Thyroid gland (tissue), 4 donors: ENCODE data around the gene EIF4H. TPM values are rescaled to one million over a fixed set of nuclear protein-coding genes. Genes with fewer than 3 reads are reported as not detected.

ENCODE experiments used
- DNase-seq, 2 donors: peaks; one replicate each; pipeline ENCODE4 v3.0.0-alpha.2; 2019
- H3K27ac ChIP-seq, 3 donors: fragments of 200-600 bp; sonication (generic); 1 replicate in 2 of 3; 2 replicates in 1 of 3; pipeline ENCODE4 v1.5.1; 2016 to 2019; ENCODE audit warnings: mild to moderate bottlenecking in 1 of 3, moderate library complexity in 1 of 3
- H3K27me3 ChIP-seq: fragments of 200-600 bp; sonication (generic); one replicate; pipeline ENCODE4 v1.5.1; 2019
- H3K36me3 ChIP-seq, 2 donors: fragments of 200-600 bp; sonication (generic); one replicate each; pipeline ENCODE4 v1.5.1; 2016 to 2019
- H3K4me1 ChIP-seq, 2 donors: fragments of 200-600 bp; sonication (generic); one replicate each; pipeline ENCODE4 v1.5.1; 2017 to 2019
- H3K4me3 ChIP-seq, 3 donors: fragments of 200-600 bp; sonication (generic); replicated peaks in 1 of 3; 1 replicate in 2 of 3; 2 replicates in 1 of 3; pipeline ENCODE4 v1.5.1; 2016; ENCODE audit warnings: mild to moderate bottlenecking in 1 of 3
- H3K9me3 ChIP-seq: fragments of 200-600 bp; sonication (generic); one replicate; pipeline ENCODE4 v1.5.1; 2017
- CTCF ChIP-seq, 6 experiments: fragments of 200-600 bp in 3 of 6; fragments of 450-650 bp in 3 of 6; sonication (generic) in 3 of 6; IDR thresholded peaks; one replicate each; pipeline ENCODE4 v1.5.1; 2016 to 2019; ENCODE audit warnings: antibody characterized with exemption in 6 of 6, mild to moderate bottlenecking in 2 of 6, inconsistent platforms in 1 of 6, moderate library complexity in 1 of 6
- POLR2A ChIP-seq, 2 donors: fragments of 450-650 bp; IDR thresholded peaks; one replicate each; pipeline ENCODE4 v1.6.1; 2017; ENCODE audit warnings: antibody characterized with exemption in 2 of 2, mild to moderate bottlenecking in 2 of 2, moderate library complexity in 1 of 2
- WGBS, 2 donors: methylation state at CpG; one replicate each; pipeline ENCODE4 v1.1.5; 2017; 5-methylcytosine and 5-hydroxymethylcytosine counted together
- intact Hi-C: fragments of 100-400 bp; cut with DNase I; formaldehyde crosslinking; loops from one replicate; pipeline ENCODE4 v1.15.1; 2023
- total RNA-seq, 4 donors: library from RNA; depleted of rRNA; stranded (reverse); fragments of >200 nt; gene quantifications; one replicate each; pipeline ENCODE4 v1.2.3, GENCODE V29; 2016

The EIF4H gene
- total RNA-seq, 4 donors from 2014 or later: 267 to 323 (median 298) TPM

- peaks cover 68 to 88% of the 10 kb centered on the region in 2 donors for H3K4me1 ChIP-seq
- WGBS, 2 donors: 68 to 73% methylated on average over 7 of the region's 7 CpGs
- H3K36me3 ChIP-seq: peaks cover 11 to 16% of the 10 kb centered on the region in 2 donors
- no peaks in the 10 kb centered on the region for H3K9me3 ChIP-seq
- TF ChIP-seq CTCF (IDR thresholded peaks at IDR 0.05) (peak in 1 of 6 experiments; percentile 16), POLR2A (IDR thresholded peaks at IDR 0.05) (no peak)
- intact Hi-C loops: loop anchor here (5.0 kb wide), 1 partner anchor 117 kb away; no protein-coding TSS in a partner anchor
- no peaks in the 10 kb centered on the region for H3K27me3 ChIP-seq
- DNase-seq: no peak
- H3K27ac ChIP-seq: peak overlapping the region in 2 of 3 donors; percentile 1 to 32
- no peak overlapping the region for H3K4me3 ChIP-seq
Measured at GRCh38 chr7:74183653-74184450, 9.7 kb downstream of the EIF4H start.

GRCh38 chr7:74185016-74185415 is 10.9 kb downstream of the EIF4H start:
- peaks cover 59 to 77% of the 10 kb centered on the region in 2 donors for H3K4me1 ChIP-seq
- 90 to 92% methylated on average over 6 of the region's 6 CpGs for WGBS, 2 donors
- no peaks in the 10 kb centered on the region for H3K27me3 ChIP-seq
- TF ChIP-seq POLR2A (IDR thresholded peaks at IDR 0.05) (no peak), CTCF (IDR thresholded peaks at IDR 0.05) (no peak)
- H3K9me3 ChIP-seq: no peaks in the 10 kb centered on the region
- H3K36me3 ChIP-seq: peaks cover 23 to 25% of the 10 kb centered on the region in 2 donors
- DNase-seq: no peak
- no peak overlapping the region for H3K4me3 ChIP-seq
- intact Hi-C loops: no loop called here
- peak overlapping the region in 2 of 3 donors; percentile 8 to 20 for H3K27ac ChIP-seq

- intact Hi-C loops: no loop called here
Measured at GRCh38 chr7:74185636-74186035, 11.5 kb downstream of the EIF4H start.

GRCh38 chr7:74187915-74188675 is 13.9 kb downstream of the EIF4H start:
- Histone ChIP-seq H3K4me3 (no peak overlapping the region), H3K9me3 (no peaks in the 10 kb centered on the region), H3K36me3 (peaks cover 54% of the 10 kb centered on the region in 2 donors), H3K27ac (no peak overlapping the region), H3K4me1 (peaks cover 36 to 49% of the 10 kb centered on the region in 2 donors), H3K27me3 (no peaks in the 10 kb centered on the region)
- no peak for TF ChIP-seq CTCF (IDR thresholded peaks at IDR 0.05)
- no peak for TF ChIP-seq POLR2A (IDR thresholded peaks at IDR 0.05)
- DNase-seq: no peak
- WGBS, 2 donors: 70 to 77% methylated on average over 11 of the region's 11 CpGs
- intact Hi-C loops: no loop called here

More at GRCh38 chr7:74185636-74186035, 11.5 kb downstream of the EIF4H start:
- peaks cover 29 to 31% of the 10 kb centered on the region in 2 donors for H3K36me3 ChIP-seq
- DNase-seq: no peak
- H3K27ac ChIP-seq: peak overlapping the region in 1 of 3 donors; percentile 8
- no peak overlapping the region for H3K4me3 ChIP-seq
- TF ChIP-seq POLR2A (IDR thresholded peaks at IDR 0.05): no peak
- TF ChIP-seq CTCF (IDR thresholded peaks at IDR 0.05): no peak
- peaks cover 53 to 72% of the 10 kb centered on the region in 2 donors for H3K4me1 ChIP-seq
- whole genome bisulfite sequencing, 2 donors: 26 to 37% methylated on average over 5 of the region's 5 CpGs
- H3K9me3 ChIP-seq: no peaks in the 10 kb centered on the region
- no peaks in the 10 kb centered on the region for H3K27me3 ChIP-seq
